ENCODE results near the gene PYM1. TPM values are rescaled to one million over a fixed set of nuclear protein-coding genes. Genes with fewer than 3 reads are reported as not detected.
A peak's percentile ranks its signal among the peaks of the same experiment; 100 is the strongest.

Gene PYM1
- total and polyA plus RNA-seq, 2 of the 13 experiments (the other 11 are each of a cell fraction or from before 2014, with no cell fraction given) = 44.0 to 51.8 TPM

DNA sequence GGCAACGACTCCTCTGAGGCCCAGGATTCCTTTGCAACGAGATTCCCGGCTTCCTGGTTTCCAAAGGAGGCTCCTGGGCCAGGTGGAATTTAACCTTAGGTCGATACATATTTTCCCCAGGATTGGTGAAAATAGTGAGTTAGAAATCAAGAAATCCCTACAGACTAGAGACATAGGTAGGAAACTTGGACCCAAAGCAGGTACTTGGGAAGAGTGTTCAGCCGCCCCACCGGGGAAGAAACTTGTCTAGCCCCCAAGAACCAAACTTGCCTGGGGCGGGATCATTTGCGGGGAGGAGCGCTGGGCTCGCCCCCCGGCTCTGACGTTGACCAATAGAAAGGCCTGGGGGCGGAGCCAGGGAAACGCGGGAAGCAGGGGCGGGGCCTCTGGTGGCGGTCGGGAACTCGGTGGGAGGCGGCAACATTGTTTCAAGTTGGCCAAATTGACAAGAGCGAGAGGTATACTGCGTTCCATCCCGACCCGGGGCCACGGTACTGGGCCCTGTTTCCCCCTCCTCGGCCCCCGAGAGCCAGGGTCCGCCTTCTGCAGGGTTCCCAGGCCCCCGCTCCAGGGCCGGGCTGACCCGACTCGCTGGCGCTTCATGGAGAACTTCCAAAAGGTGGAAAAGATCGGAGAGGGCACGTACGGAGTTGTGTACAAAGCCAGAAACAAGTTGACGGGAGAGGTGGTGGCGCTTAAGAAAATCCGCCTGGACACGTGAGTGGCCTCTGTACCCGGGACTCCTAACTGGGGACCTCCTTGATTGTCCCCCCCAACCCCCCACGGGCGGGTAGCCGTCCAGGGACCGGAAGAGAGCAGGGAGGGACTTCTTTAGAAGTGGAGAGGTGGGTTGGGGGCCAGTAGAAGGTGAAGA, 39.0 kb upstream of the PYM1 start, which contains the start of gene CDK2 (continued):
- TF ChIP-seq, protein P1, sequence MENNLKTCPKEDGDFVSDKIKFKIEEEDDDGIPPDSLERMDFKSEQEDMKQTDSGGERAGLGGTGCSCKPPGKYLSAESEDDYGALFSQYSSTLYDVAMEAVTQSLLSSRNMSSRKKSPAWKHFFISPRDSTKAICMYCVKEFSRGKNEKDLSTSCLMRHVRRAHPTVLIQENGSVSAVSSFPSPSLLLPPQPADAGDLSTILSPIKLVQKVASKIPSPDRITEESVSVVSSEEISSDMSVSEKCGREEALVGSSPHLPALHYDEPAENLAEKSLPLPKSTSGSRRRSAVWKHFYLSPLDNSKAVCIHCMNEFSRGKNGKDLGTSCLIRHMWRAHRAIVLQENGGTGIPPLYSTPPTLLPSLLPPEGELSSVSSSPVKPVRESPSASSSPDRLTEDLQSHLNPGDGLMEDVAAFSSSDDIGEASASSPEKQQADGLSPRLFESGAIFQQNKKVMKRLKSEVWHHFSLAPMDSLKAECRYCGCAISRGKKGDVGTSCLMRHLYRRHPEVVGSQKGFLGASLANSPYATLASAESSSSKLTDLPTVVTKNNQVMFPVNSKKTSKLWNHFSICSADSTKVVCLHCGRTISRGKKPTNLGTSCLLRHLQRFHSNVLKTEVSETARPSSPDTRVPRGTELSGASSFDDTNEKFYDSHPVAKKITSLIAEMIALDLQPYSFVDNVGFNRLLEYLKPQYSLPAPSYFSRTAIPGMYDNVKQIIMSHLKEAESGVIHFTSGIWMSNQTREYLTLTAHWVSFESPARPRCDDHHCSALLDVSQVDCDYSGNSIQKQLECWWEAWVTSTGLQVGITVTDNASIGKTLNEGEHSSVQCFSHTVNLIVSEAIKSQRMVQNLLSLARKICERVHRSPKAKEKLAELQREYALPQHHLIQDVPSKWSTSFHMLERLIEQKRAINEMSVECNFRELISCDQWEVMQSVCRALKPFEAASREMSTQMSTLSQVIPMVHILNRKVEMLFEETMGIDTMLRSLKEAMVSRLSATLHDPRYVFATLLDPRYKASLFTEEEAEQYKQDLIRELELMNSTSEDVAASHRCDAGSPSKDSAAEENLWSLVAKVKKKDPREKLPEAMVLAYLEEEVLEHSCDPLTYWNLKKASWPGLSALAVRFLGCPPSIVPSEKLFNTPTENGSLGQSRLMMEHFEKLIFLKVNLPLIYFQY (CRISPR knock-in tag; IDR thresholded peaks at IDR 0.05; ENCODE audit: borderline replicate concordance) = 0 out of 2 replicates have a peak, but pooled peaks have one; percentile 53
- TF ChIP-seq, protein P2, sequence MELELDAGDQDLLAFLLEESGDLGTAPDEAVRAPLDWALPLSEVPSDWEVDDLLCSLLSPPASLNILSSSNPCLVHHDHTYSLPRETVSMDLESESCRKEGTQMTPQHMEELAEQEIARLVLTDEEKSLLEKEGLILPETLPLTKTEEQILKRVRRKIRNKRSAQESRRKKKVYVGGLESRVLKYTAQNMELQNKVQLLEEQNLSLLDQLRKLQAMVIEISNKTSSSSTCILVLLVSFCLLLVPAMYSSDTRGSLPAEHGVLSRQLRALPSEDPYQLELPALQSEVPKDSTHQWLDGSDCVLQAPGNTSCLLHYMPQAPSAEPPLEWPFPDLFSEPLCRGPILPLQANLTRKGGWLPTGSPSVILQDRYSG (CRISPR knock-in tag; IDR thresholded peaks at IDR 0.05) = no peak
- TF ChIP-seq ZNF30 (CRISPR knock-in tag; IDR thresholded peaks at IDR 0.05) = no peak
- no peak for TF ChIP-seq TCF7L2 (IDR thresholded peaks at IDR 0.05; ENCODE audit: low read depth, low read length)
- TF ChIP-seq FOXA1 (IDR thresholded peaks at IDR 0.05) = no peak
- no peak; the same call in 1 of the 2 replicates for TF ChIP-seq FOXA1 (CRISPR knock-in tag; IDR thresholded peaks at IDR 0.05)
- TF ChIP-seq HNRNPH1 (optimal IDR thresholded peaks at IDR 0.05; ENCODE audit: low read depth, low read length) = no peak
- no peak for TF ChIP-seq CBX2 (IDR thresholded peaks at IDR 0.05; ENCODE audit: low read depth, low read length)
- no peak for TF ChIP-seq CBX2 (CRISPR knock-in tag; IDR thresholded peaks at IDR 0.05; ENCODE audit: low read depth)
- TF ChIP-seq, protein P3, sequence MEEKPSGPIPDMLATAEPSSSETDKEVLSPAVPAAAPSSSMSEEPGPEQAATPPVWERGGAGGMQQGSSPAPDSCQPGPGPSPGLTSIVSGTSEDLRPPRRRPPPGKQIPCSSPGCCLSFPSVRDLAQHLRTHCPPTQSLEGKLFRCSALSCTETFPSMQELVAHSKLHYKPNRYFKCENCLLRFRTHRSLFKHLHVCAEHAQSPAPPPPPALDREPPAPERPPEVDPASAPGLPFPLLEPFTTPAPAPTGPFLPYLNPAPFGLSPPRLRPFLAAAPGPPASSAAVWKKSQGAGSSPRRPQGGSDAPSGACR (CRISPR knock-in tag; IDR thresholded peaks at IDR 0.05) = no peak
- TF ChIP-seq, protein P4, sequence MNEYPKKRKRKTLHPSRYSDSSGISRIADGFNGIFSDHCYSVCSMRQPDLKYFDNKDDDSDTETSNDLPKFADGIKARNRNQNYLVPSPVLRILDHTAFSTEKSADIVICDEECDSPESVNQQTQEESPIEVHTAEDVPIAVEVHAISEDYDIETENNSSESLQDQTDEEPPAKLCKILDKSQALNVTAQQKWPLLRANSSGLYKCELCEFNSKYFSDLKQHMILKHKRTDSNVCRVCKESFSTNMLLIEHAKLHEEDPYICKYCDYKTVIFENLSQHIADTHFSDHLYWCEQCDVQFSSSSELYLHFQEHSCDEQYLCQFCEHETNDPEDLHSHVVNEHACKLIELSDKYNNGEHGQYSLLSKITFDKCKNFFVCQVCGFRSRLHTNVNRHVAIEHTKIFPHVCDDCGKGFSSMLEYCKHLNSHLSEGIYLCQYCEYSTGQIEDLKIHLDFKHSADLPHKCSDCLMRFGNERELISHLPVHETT (CRISPR knock-in tag; conservative IDR thresholded peaks at IDR 0.05) = no peak
- TF ChIP-seq, protein P5, sequence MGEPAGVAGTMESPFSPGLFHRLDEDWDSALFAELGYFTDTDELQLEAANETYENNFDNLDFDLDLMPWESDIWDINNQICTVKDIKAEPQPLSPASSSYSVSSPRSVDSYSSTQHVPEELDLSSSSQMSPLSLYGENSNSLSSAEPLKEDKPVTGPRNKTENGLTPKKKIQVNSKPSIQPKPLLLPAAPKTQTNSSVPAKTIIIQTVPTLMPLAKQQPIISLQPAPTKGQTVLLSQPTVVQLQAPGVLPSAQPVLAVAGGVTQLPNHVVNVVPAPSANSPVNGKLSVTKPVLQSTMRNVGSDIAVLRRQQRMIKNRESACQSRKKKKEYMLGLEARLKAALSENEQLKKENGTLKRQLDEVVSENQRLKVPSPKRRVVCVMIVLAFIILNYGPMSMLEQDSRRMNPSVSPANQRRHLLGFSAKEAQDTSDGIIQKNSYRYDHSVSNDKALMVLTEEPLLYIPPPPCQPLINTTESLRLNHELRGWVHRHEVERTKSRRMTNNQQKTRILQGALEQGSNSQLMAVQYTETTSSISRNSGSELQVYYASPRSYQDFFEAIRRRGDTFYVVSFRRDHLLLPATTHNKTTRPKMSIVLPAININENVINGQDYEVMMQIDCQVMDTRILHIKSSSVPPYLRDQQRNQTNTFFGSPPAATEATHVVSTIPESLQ (CRISPR knock-in tag; conservative IDR thresholded peaks at IDR 0.05) = no peak
- TF ChIP-seq, protein P6, sequence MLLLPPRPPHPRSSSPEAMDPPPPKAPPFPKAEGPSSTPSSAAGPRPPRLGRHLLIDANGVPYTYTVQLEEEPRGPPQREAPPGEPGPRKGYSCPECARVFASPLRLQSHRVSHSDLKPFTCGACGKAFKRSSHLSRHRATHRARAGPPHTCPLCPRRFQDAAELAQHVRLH (CRISPR knock-in tag; IDR thresholded peaks at IDR 0.05; ENCODE audit: borderline replicate concordance, low read depth) = no peak
- TF ChIP-seq ZNF383 (CRISPR knock-in tag; IDR thresholded peaks at IDR 0.05; ENCODE audit: borderline replicate concordance) = no peak
- TF ChIP-seq CBX5 (CRISPR knock-in tag; IDR thresholded peaks at IDR 0.05; ENCODE audit: borderline replicate concordance) = no peak
- peak; percentile 62; the same call in 1 of the 2 replicates for TF ChIP-seq CREM (IDR thresholded peaks at IDR 0.05)
- TF ChIP-seq CREM (CRISPR knock-in tag; IDR thresholded peaks at IDR 0.05) = no peak
- no peak for TF ChIP-seq HMG20B (CRISPR knock-in tag; conservative IDR thresholded peaks at IDR 0.05)
- no peak for TF ChIP-seq ZNF260 (CRISPR knock-in tag; IDR thresholded peaks at IDR 0.05; ENCODE audit: borderline replicate concordance, low read depth)

All from HepG2 (cell line).